Loucy (cell line): ENCODE results near the gene MYO3A.

Experiments used
- H2AFZ ChIP-seq: fragments of 200-600 bp; sonication (generic); 2 replicates; pipeline ENCODE4 v1.6.0; 2016; ENCODE audit warnings: antibody characterized with exemption, mild to moderate bottlenecking, low read length, moderate library complexity
- H3F3A ChIP-seq: fragments of 200-600 bp; 2 replicates; pipeline ENCODE4 v1.6.0; 2016; ENCODE audit warnings: antibody characterized with exemption, low read depth, mild to moderate bottlenecking
- H3K27me3 ChIP-seq: fragments of 200-600 bp; sonication (generic); 2 replicates; pipeline ENCODE4 v1.6.1; 2014; ENCODE audit warnings: low read length, mild to moderate bottlenecking; ENCODE audit not compliant: insufficient read depth, poor library complexity, severe bottlenecking
- H3K36me3 ChIP-seq: fragments of 200-600 bp; sonication (generic); 2 replicates; pipeline ENCODE4 v1.6.1; 2016; ENCODE audit warnings: low read length; ENCODE audit not compliant: insufficient read depth
- H3K4me1 ChIP-seq: fragments of 200-600 bp; sonication (generic); 2 replicates; pipeline ENCODE4 v1.5.1; 2014; ENCODE audit warnings: low read length, mild to moderate bottlenecking; ENCODE audit not compliant: insufficient read depth, poor library complexity, severe bottlenecking
- H3K4me2 ChIP-seq: fragments of 200-600 bp; sonication (generic); 2 replicates; pipeline ENCODE4 v1.6.0; 2014; ENCODE audit warnings: antibody characterized with exemption, low read length, low read depth, mild to moderate bottlenecking; ENCODE audit not compliant: poor library complexity, severe bottlenecking
- H3K4me3 ChIP-seq: fragments of 200-600 bp; sonication (generic); 2 replicates; pipeline ENCODE4 v1.5.1; 2014; ENCODE audit warnings: low read length, mild to moderate bottlenecking, mixed read lengths; ENCODE audit not compliant: poor library complexity, severe bottlenecking
- H3K79me2 ChIP-seq: fragments of 200-600 bp; sonication (generic); 2 replicates; pipeline ENCODE4 v1.6.1; 2014; ENCODE audit warnings: low read length; ENCODE audit not compliant: insufficient read depth
- H3K9ac ChIP-seq: fragments of 200-600 bp; sonication (generic); 2 replicates; pipeline ENCODE4 v1.6.0; 2014; ENCODE audit warnings: mild to moderate bottlenecking, low read depth, low read length, moderate library complexity; ENCODE audit not compliant: poor library complexity, severe bottlenecking
- H3K9me2 ChIP-seq: fragments of 200-600 bp; sonication (generic); replicated peaks from 2 replicates; pipeline ENCODE4 v1.6.1; 2016; ENCODE audit warnings: low read depth, low read length, mixed read lengths
- H3K9me3 ChIP-seq: fragments of 200-600 bp; sonication (generic); 2 replicates; pipeline ENCODE4 v1.6.1; 2014; ENCODE audit warnings: mild to moderate bottlenecking, antibody characterized with exemption, low read length, low read depth; ENCODE audit not compliant: insufficient read depth
- H4K20me1 ChIP-seq: fragments of 200-600 bp; sonication (generic); 2 replicates; pipeline ENCODE4 v1.6.0; 2014; ENCODE audit warnings: antibody characterized with exemption, low read length, mild to moderate bottlenecking; ENCODE audit not compliant: insufficient read depth, poor library complexity, severe bottlenecking
- EZH2phosphoT487 ChIP-seq: fragments of 200-600 bp; IDR thresholded peaks from 2 replicates; pipeline ENCODE4 v1.6.1; 2018; ENCODE audit warnings: antibody characterized with exemption, mild to moderate bottlenecking, moderate library complexity, borderline replicate concordance
- TF ChIP-seq, protein P1 (sequence below): fragments of 200-600 bp; sonication (generic); conservative IDR thresholded peaks from 2 replicates; pipeline ENCODE4 v1.5.1; 2014; ENCODE audit warnings: mild to moderate bottlenecking, antibody characterized with exemption, low read length

Gene MYO3A

DNA sequence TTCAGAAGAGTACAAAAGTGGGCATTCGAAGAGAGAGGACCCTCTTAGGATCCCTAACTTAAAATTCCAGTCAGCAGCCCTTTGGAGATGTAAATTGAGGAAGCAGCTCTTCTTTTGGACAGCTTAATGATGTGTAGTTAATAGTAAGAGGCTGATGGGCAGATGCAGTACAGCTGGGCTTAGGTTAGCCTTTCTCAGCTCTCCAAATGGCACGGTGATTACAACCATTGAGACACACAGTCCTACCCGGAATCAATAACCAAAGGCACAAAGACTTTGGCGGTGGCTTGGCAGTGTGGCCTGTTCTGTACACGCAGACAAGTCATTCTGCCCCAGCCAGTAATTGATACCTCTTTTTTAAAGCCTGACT, 309.3 kb downstream of the MYO3A start:
- no peaks in the 10 kb centered on the region for H3K9me3 ChIP-seq
- H3K9me2 ChIP-seq, result no peaks in the 10 kb centered on the region
- H3K4me1 ChIP-seq, result no peaks in the 10 kb centered on the region
- H3K4me3 ChIP-seq, result no peak overlapping the region
- no peak overlapping the region for H3K4me2 ChIP-seq
- H4K20me1 ChIP-seq, result no peaks in the 10 kb centered on the region
- TF ChIP-seq, protein P1, sequence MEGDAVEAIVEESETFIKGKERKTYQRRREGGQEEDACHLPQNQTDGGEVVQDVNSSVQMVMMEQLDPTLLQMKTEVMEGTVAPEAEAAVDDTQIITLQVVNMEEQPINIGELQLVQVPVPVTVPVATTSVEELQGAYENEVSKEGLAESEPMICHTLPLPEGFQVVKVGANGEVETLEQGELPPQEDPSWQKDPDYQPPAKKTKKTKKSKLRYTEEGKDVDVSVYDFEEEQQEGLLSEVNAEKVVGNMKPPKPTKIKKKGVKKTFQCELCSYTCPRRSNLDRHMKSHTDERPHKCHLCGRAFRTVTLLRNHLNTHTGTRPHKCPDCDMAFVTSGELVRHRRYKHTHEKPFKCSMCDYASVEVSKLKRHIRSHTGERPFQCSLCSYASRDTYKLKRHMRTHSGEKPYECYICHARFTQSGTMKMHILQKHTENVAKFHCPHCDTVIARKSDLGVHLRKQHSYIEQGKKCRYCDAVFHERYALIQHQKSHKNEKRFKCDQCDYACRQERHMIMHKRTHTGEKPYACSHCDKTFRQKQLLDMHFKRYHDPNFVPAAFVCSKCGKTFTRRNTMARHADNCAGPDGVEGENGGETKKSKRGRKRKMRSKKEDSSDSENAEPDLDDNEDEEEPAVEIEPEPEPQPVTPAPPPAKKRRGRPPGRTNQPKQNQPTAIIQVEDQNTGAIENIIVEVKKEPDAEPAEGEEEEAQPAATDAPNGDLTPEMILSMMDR, result no peak
- no peak for TF ChIP-seq EZH2phosphoT487
- no peak overlapping the region for H2AFZ ChIP-seq
- no peaks in the 10 kb centered on the region for H3F3A ChIP-seq
- no peaks in the 10 kb centered on the region for H3K27me3 ChIP-seq
- no peak overlapping the region for H3K9ac ChIP-seq
- H3K79me2 ChIP-seq, result no peaks in the 10 kb centered on the region
- no peaks in the 10 kb centered on the region for H3K36me3 ChIP-seq

DNA sequence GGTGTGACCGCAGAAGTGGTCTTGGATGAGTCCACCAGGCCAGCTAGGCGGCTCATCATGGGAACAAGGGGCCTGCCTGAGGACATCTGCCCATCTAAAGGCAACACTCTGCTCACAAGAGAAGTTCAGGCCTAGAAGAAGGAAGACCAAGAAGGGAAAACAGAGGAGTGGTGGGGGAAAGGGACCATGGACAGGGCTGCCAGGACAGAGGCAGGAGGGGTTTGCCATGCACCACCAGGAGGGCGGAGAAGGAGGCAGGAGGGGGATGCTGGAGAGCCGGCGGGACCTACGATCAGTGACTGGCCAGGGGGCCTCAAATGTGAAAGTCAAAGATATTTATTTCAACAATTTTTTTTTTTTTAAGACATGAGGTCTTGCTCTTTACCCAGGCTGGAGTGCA, 315.7 kb downstream of the MYO3A start:
- no peak overlapping the region for H3K4me2 ChIP-seq
- no peaks in the 10 kb centered on the region for H3K9me2 ChIP-seq
- H4K20me1 ChIP-seq, result no peaks in the 10 kb centered on the region
- no peak overlapping the region for H3K9ac ChIP-seq
- no peaks in the 10 kb centered on the region for H3K4me1 ChIP-seq
- H3K4me3 ChIP-seq, result no peak overlapping the region
- TF ChIP-seq EZH2phosphoT487, result no peak
- TF ChIP-seq, protein P1, result no peak
- no peaks in the 10 kb centered on the region for H3K9me3 ChIP-seq
- no peaks in the 10 kb centered on the region for H3K79me2 ChIP-seq
- H3K36me3 ChIP-seq, result no peaks in the 10 kb centered on the region
- H2AFZ ChIP-seq, result no peak overlapping the region
- no peaks in the 10 kb centered on the region for H3F3A ChIP-seq
- no peaks in the 10 kb centered on the region for H3K27me3 ChIP-seq

DNA sequence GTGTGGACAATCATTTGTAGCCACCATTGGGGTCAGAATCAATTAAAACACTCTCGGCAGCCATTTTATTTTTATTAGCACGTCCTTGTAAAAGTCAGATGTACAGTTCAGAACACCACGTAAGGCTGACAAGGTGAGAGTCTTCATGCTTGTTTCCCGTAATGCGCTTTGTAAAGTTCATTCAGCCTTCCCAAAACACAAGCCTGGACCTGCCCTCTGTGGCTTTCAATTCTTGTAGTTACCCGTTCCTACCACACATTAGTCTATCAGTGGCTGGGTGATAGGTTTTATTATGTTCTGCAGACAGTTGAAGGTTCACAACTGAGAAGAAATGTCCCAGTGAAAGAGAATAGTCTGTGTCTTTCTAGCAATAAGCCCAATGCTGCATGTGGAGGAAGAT, 317.9 kb downstream of the MYO3A start:
- Histone ChIP-seq H3K36me3 (no peaks in the 10 kb centered on the region), H3K9ac (no peak overlapping the region), H3K9me3 (no peaks in the 10 kb centered on the region), H3K4me1 (no peaks in the 10 kb centered on the region), H2AFZ (no peak overlapping the region), H3F3A (no peaks in the 10 kb centered on the region), H3K9me2 (no peaks in the 10 kb centered on the region), H4K20me1 (no peaks in the 10 kb centered on the region), H3K4me3 (no peak overlapping the region), H3K79me2 (no peaks in the 10 kb centered on the region), H3K27me3 (no peaks in the 10 kb centered on the region), H3K4me2 (no peak overlapping the region)
- no peak for TF ChIP-seq EZH2phosphoT487
- TF ChIP-seq, protein P1, result no peak
